K562 (cell line): Measurements from ENCODE around the gene UNKL.

Experiments
- COPS2 ChIP-seq: fragments of 450-650 bp; conservative IDR thresholded peaks from 2 replicates; pipeline ENCODE4 v1.6.1; 2016; ENCODE audit warnings: mild to moderate bottlenecking, moderate library complexity
- EGR1 ChIP-seq: fragments of 450-650 bp; conservative IDR thresholded peaks from 2 replicates; pipeline ENCODE4 v1.6.1; 2017; ENCODE audit warnings: mild to moderate bottlenecking
- MAFK ChIP-seq: IDR thresholded peaks from 2 replicates; pipeline ENCODE4 v1.6.1; 2011; ENCODE audit warnings: low read length, improper control_type of control experiment
- MAX ChIP-seq: sonication (generic); formaldehyde crosslinking; IDR thresholded peaks from 2 replicates; pipeline ENCODE4 v1.9.0; 2022; ENCODE audit warnings: mild to moderate bottlenecking, missing genetic modification reagents
- MCM2 ChIP-seq: fragments of 450-650 bp; IDR thresholded peaks from 2 replicates; pipeline ENCODE4 v1.6.1; 2017; ENCODE audit warnings: low read depth, mild to moderate bottlenecking
- NFE2 ChIP-seq: IDR thresholded peaks from 2 replicates; pipeline ENCODE4 v1.6.1; 2014; ENCODE audit warnings: antibody characterized with exemption, low read depth
- NFXL1 ChIP-seq: fragments of 450-650 bp; formaldehyde crosslinking; IDR thresholded peaks from 2 replicates; pipeline ENCODE4 v1.4.0; 2021; ENCODE audit warnings: mild to moderate bottlenecking
- RBM34 ChIP-seq: fragments of 200-400 bp; formaldehyde crosslinking; IDR thresholded peaks from 2 replicates; pipeline ENCODE4 v1.6.1; 2018; ENCODE audit warnings: low read length, borderline replicate concordance; ENCODE audit not compliant: insufficient read depth
- RFX5 ChIP-seq: IDR thresholded peaks from 2 replicates; pipeline ENCODE4 v1.6.1; 2011; ENCODE audit warnings: low read depth, mild to moderate bottlenecking, improper control_type of control experiment, low read length
- RNF2 ChIP-seq: sonication (generic); IDR thresholded peaks from 2 replicates; pipeline ENCODE4 v1.6.1; 2016
- ZKSCAN1 ChIP-seq: fragments of 150-350 bp; IDR thresholded peaks from 2 replicates; pipeline ENCODE4 v1.6.1; 2016; ENCODE audit warnings: low read depth, low read length
- ZNF212 ChIP-seq: fragments of 450-650 bp; formaldehyde crosslinking; IDR thresholded peaks from 2 replicates; pipeline ENCODE4 v1.4.0; 2020; ENCODE audit warnings: mild to moderate bottlenecking
- ZNF217 ChIP-seq: sonication (generic); formaldehyde crosslinking; IDR thresholded peaks from 2 replicates; pipeline ENCODE4 v1.8.0; 2022; ENCODE audit warnings: mild to moderate bottlenecking, missing genetic modification reagents
- TF ChIP-seq, protein P1 (sequence below), 3 experiments: IDR thresholded peaks in 2 of 3; conservative IDR thresholded peaks in 1 of 3; 2 replicates each; pipeline ENCODE4 v1.5.1; 2011 to 2012; ENCODE audit warnings: low read length in 3 of 3, mild to moderate bottlenecking in 3 of 3, control low read depth in 2 of 3, improper control_type of control experiment in 1 of 3, inconsistent platforms in 1 of 3, low read depth in 1 of 3, mixed read lengths in 1 of 3, moderate library complexity in 1 of 3; ENCODE audit not compliant: insufficient read depth in 2 of 3

DNA sequence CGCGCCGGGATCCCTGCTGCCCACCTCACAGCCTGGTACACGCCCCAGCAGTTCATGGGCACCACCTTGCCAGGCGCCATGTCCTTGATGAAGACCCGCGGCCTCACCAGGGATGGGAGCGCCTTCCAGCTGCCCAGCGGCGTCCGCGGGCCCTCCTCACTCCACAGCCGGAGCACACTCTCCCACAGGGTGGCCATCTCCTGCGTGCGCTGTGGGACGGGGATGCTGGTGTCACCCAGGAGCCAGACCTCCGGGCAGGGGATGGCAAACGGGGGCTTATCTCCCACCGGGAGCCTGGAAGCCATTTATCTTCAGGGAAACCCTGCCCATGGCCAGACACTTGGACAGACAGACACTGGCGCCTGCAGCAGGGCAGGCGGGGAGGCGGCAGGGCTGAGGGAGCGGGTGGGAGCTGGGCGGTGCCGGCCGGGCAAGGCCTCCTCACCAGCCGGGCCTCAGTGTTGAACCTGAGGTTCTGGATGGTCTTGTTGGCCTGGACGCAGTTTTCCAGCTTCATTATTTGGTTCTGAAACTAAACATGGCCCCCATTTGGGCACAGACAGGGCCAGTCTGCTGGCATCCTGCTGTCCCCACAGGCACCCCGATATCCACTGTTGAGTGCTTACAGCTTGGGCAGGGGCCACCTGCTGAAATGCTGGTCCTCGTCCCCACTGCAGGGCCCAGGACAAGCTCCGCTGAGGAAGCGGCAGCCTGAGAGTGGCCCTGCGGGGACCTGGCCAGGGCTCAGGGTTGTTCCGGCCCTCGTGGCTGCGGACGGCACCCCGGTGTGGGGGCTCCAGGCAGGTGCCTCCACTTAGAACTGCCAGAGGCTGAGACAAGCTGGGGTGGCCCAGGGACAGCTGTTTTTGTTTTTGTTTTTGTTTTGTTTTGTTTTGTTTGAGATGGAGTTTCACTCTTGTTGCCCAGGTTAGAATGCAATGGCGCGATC is 20.4 kb upstream of the UNKL start:
- TF ChIP-seq MAX (CRISPR knock-in tag) (no peak), MAFK (no peak), RBM34 (no peak), ZNF212 (CRISPR knock-in tag) (no peak), COPS2 (no peak), MCM2 (no peak), EGR1 (no peak), NFE2 (no peak), RNF2 (no peak), RFX5 (no peak), ZNF217 (CRISPR knock-in tag) (no peak), NFXL1 (CRISPR knock-in tag) (no peak), ZKSCAN1 (no peak)
- TF ChIP-seq, protein P1, sequence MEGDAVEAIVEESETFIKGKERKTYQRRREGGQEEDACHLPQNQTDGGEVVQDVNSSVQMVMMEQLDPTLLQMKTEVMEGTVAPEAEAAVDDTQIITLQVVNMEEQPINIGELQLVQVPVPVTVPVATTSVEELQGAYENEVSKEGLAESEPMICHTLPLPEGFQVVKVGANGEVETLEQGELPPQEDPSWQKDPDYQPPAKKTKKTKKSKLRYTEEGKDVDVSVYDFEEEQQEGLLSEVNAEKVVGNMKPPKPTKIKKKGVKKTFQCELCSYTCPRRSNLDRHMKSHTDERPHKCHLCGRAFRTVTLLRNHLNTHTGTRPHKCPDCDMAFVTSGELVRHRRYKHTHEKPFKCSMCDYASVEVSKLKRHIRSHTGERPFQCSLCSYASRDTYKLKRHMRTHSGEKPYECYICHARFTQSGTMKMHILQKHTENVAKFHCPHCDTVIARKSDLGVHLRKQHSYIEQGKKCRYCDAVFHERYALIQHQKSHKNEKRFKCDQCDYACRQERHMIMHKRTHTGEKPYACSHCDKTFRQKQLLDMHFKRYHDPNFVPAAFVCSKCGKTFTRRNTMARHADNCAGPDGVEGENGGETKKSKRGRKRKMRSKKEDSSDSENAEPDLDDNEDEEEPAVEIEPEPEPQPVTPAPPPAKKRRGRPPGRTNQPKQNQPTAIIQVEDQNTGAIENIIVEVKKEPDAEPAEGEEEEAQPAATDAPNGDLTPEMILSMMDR (IDR thresholded peaks at IDR 0.05 in 2 of 3, conservative IDR thresholded peaks at IDR 0.05 in 1 of 3; ENCODE audit: insufficient read depth in 2 of 3, low read depth in 1 of 3, low read length in 3 of 3): no peak
